Choroid plexus epithelial cell (primary cell): ENCODE measurements around the gene UGT1A6.
A peak's percentile ranks its signal among the peaks of the same experiment; 100 is the strongest.
"Not testable (repeated sequence)": the region's sequence is repeated elsewhere in the genome, so short reads cannot be mapped to it uniquely, and the experiment has no call there.

ENCODE experiments used
- DNase-seq: peaks from one replicate; pipeline ENCODE4 v3.0.0-alpha.2; 2010; ENCODE audit warnings: low read depth
- H3K4me3 ChIP-seq: 2 replicates; pipeline ENCODE4 v1.5.1; 2011; ENCODE audit warnings: low read depth, mild to moderate bottlenecking, control low read depth, low read length, moderate library complexity
- CTCF ChIP-seq: conservative IDR thresholded peaks from 2 replicates; pipeline ENCODE4 v1.5.1; 2011; ENCODE audit warnings: low read depth, mild to moderate bottlenecking, control low read depth, inconsistent platforms, low read length, moderate library complexity

Gene UGT1A6

GRCh38 chr2:233714121-233714520, 21.4 kb downstream of the UGT1A6 start:
- no peak for TF ChIP-seq CTCF
- DNase-seq = peak; percentile 26
- no peak overlapping the region for H3K4me3 ChIP-seq

GRCh38 chr2:233718552-233718951, 25.9 kb downstream of the UGT1A6 start, which contains the start of gene UGT1A4:
Gene UGT1A4, plus strand, starts transcription at chr2:233718736. Its CDS starts 85 bp downstream, at chr2:233718821.
- DNase-seq = no peak
- no peak within 1 kb of the TSS for H3K4me3 ChIP-seq
- no peak for TF ChIP-seq CTCF

GRCh38 chr2:233728723-233729301, 36.1 kb downstream of the UGT1A6 start, which contains the start of gene UGT1A3:
Gene UGT1A3, plus strand, starts transcription at chr2:233729042. Its CDS starts 85 bp downstream, at chr2:233729127.
- no peak within 1 kb of the TSS for H3K4me3 ChIP-seq
- no peak for TF ChIP-seq CTCF
- no peak for DNase-seq

- not testable (repeated sequence) for DNase-seq, H3K4me3 ChIP-seq
Observed at GRCh38 chr2:233736868-233737653, 44.4 kb downstream of the UGT1A6 start.

- H3K4me3 ChIP-seq = no peak overlapping the region
- no peak for TF ChIP-seq CTCF
- no peak for DNase-seq
Observed at GRCh38 chr2:233740870-233741269, 48.2 kb downstream of the UGT1A6 start.

GRCh38 chr2:233743464-233744259, 51.0 kb downstream of the UGT1A6 start:
- H3K4me3 ChIP-seq = no peak overlapping the region
- TF ChIP-seq CTCF = no peak
- DNase-seq = no peak

- no peak for TF ChIP-seq CTCF
- no peak for DNase-seq
- no peak overlapping the region for H3K4me3 ChIP-seq
Observed at GRCh38 chr2:233745073-233745755, 52.5 kb downstream of the UGT1A6 start.

GRCh38 chr2:233745838-233746237, 53.1 kb downstream of the UGT1A6 start:
- not testable (repeated sequence) for DNase-seq, H3K4me3 ChIP-seq
